SJCRH30 (cell line): Measurements from ENCODE around the gene NSD1. TPM values are rescaled to one million over a fixed set of nuclear protein-coding genes. Genes with fewer than 3 reads are reported as not detected.
"Not testable (repeated sequence)": the region's sequence is repeated elsewhere in the genome, so short reads cannot be mapped to it uniquely, and the experiment has no call there.

ENCODE experiments used
- DNase-seq, 2 experiments: peaks; one replicate each; pipeline ENCODE4 v3.0.0-alpha.2; 2015 to 2020
- H3K27ac ChIP-seq: fragments of 250-450 bp; sonication (Bioruptor Pico); 2 replicates; pipeline ENCODE4 v1.5.1; 2020; ENCODE audit warnings: mild to moderate bottlenecking, moderate library complexity
- H3K27me3 ChIP-seq: fragments of 250-450 bp; sonication (Bioruptor Pico); 2 replicates; pipeline ENCODE4 v1.5.1; 2020; ENCODE audit warnings: mild to moderate bottlenecking, moderate library complexity
- H3K36me3 ChIP-seq: fragments of 250-450 bp; sonication (Bioruptor Pico); 2 replicates; pipeline ENCODE4 v1.5.1; 2020; ENCODE audit warnings: mild to moderate bottlenecking, moderate library complexity
- H3K4me1 ChIP-seq: fragments of 250-450 bp; sonication (Bioruptor Pico); 2 replicates; pipeline ENCODE4 v1.5.1; 2020; ENCODE audit warnings: mild to moderate bottlenecking, moderate library complexity
- H3K4me3 ChIP-seq: fragments of 250-450 bp; sonication (Bioruptor Pico); 2 replicates; pipeline ENCODE4 v1.5.1; 2020; ENCODE audit warnings: mild to moderate bottlenecking, moderate library complexity
- H3K9me3 ChIP-seq: fragments of 250-450 bp; sonication (Bioruptor Pico); replicated peaks from 2 replicates; pipeline ENCODE4 v1.5.1; 2020; ENCODE audit warnings: mild to moderate bottlenecking, moderate library complexity
- total RNA-seq: library from RNA; depleted of rRNA; stranded (reverse); fragments of >200 nt; shearing (Covaris generic); gene quantifications from 2 replicates; pipeline ENCODE4 v1.2.3, GENCODE V29; 2014

NSD1 gene
- total RNA-seq, 1 experiment from 2014 or later = 5.7 TPM

GRCh38 chr5:177233206-177233605, 99.6 kb downstream of the NSD1 start:
- DNase-seq = peak in 1 of 2 experiments; percentile 32
- H3K36me3 ChIP-seq = no peaks in the 10 kb centered on the region
- H3K4me3 ChIP-seq = no peak overlapping the region
- H3K4me1 ChIP-seq = no peaks in the 10 kb centered on the region
- H3K9me3 ChIP-seq = no peaks in the 10 kb centered on the region
- H3K27me3 ChIP-seq = peaks cover 9% of the 10 kb centered on the region; the same call in 1 of the 2 replicates
- no peak overlapping the region for H3K27ac ChIP-seq

DNA sequence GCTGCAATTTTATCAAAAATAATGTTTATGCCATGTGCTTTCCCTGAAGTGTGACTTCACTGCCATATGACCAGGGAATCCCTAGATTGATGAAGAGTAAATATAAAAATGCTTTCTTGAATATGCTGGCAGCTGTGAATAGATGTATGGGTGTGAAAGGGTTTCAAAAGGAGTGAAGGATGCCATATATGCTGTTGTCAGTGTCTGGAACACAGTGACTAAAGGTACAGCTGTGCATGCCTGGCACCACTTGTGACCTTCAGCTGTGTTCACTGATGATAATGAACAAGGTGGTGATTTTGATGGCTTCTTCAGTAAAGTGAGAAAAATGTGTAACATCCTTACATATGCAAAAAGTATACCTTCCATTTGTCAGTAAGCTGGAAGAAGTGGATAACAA, 100.2 kb downstream of the NSD1 start:
- Histone ChIP-seq H3K27me3 (peaks cover 9% of the 10 kb centered on the region; the same call in 1 of the 2 replicates), H3K36me3 (no peaks in the 10 kb centered on the region), H3K9me3 (no peaks in the 10 kb centered on the region), H3K27ac (no peak overlapping the region), H3K4me3 (no peak overlapping the region), H3K4me1 (no peaks in the 10 kb centered on the region)
- DNase-seq = no peak

DNA sequence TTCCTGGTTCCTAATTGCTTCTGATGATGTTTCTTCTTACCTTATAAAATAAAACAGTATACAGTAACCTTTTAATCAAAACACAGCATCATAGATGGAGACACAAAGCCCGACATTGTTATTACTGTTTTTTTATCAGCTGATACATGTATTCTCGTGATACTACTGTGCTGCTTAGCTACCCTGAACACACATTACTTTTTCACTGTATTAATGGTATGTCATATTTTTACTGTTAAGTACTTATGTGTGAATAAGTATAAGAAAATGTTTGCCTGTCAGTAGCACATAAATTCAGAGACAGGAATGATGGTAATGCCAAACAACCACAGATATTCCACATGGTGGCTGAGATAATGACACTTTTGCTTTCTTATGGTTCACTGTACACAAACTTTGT, 101.3 kb downstream of the NSD1 start:
- Histone ChIP-seq H3K4me3 (no peak overlapping the region), H3K27me3 (peaks cover 9% of the 10 kb centered on the region; the same call in 1 of the 2 replicates), H3K36me3 (no peaks in the 10 kb centered on the region), H3K27ac (no peak overlapping the region), H3K4me1 (no peaks in the 10 kb centered on the region), H3K9me3 (no peaks in the 10 kb centered on the region)
- DNase-seq = no peak

GRCh38 chr5:177241768-177242167, 108.2 kb downstream of the NSD1 start:
- no peak overlapping the region for H3K27ac ChIP-seq
- H3K36me3 ChIP-seq = no peaks in the 10 kb centered on the region
- no peaks in the 10 kb centered on the region for H3K27me3 ChIP-seq
- DNase-seq = no peak
- no peaks in the 10 kb centered on the region for H3K4me1 ChIP-seq
- H3K4me3 ChIP-seq = no peak overlapping the region
- no peaks in the 10 kb centered on the region for H3K9me3 ChIP-seq

- no peaks in the 10 kb centered on the region for H3K9me3 ChIP-seq
- no peaks in the 10 kb centered on the region for H3K36me3 ChIP-seq
- H3K27me3 ChIP-seq = no peaks in the 10 kb centered on the region
- no peak overlapping the region for H3K4me3 ChIP-seq
- no peak overlapping the region for H3K27ac ChIP-seq
- DNase-seq = no peak
- no peaks in the 10 kb centered on the region for H3K4me1 ChIP-seq
These were observed 108.7 kb downstream of the NSD1 start for GRCh38 chr5:177242304-177242703.

DNA sequence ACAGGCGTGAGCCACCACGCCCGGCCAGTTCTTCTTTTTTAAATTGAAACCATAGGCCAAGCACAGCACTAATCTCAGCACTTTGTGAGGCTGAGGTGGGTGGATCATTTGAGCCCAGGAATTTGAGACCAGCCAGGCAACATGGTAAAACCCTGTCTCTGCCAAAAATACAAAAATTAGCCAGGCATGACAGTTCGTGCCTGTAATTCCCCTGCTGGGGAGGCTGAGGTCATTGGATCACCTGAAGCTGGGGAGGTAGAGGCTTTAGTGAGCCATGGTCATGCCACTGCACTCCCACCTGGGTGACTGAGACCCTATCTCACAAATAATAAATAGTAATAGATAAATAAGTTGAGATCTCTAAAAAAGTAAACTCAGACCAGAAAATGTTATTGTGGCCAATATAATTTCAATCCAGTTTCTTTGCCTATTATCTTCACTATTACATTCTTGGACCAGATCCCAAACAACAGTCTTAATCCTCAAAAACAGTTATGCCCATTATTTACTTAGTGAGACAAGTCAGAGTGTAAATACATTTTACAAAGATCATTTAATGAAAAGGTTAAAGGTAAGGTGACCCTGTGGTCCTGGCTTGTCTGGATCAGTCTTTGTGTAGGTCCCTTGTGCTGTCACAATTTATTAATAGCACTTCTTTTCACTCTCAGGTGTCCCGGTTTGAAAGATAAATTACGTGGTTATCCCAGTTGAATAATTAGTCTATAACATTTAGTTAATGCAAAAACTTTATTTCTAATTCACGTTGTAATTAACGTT, 116.4 kb downstream of the NSD1 start:
- no peaks in the 10 kb centered on the region for H3K4me1 ChIP-seq
- H3K4me3 ChIP-seq = no peak overlapping the region
- H3K36me3 ChIP-seq = no peaks in the 10 kb centered on the region
- H3K27me3 ChIP-seq = no peaks in the 10 kb centered on the region
- DNase-seq = no peak
- no peaks in the 10 kb centered on the region for H3K9me3 ChIP-seq
- no peak overlapping the region for H3K27ac ChIP-seq

- DNase-seq = no peak
- Histone ChIP-seq H3K27me3 (no peaks in the 10 kb centered on the region), H3K27ac (no peak overlapping the region), H3K4me3 (no peak overlapping the region), H3K36me3 (no peaks in the 10 kb centered on the region), H3K9me3 (no peaks in the 10 kb centered on the region), H3K4me1 (no peaks in the 10 kb centered on the region)
These were observed 119.7 kb downstream of the NSD1 start for GRCh38 chr5:177253252-177253651.

DNA sequence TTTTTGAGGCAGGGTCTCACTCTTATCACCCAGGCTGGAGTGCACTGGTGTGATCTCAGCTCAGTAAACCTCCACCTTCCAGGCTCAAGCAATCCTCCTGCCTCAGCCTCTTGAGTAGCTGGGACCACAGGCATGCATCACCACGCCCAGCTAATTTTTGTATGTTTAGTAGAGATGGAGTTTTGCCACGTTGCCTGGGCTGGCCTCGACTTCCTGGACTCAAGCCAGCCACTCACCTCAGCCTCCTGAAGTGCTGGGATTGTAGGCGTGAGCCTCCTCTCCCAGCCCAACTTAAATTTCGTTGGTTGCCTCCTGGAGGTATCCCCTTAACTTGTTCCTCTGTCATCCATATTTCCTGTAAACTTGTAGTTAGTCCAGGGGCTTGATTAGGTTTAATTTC, 122.7 kb downstream of the NSD1 start:
- no peak overlapping the region for H3K4me3 ChIP-seq
- no peak overlapping the region for H3K27ac ChIP-seq
- no peaks in the 10 kb centered on the region; the same call in 1 of the 2 replicates for H3K9me3 ChIP-seq
- no peaks in the 10 kb centered on the region for H3K27me3 ChIP-seq
- no peaks in the 10 kb centered on the region for H3K4me1 ChIP-seq
- no peaks in the 10 kb centered on the region for H3K36me3 ChIP-seq
- DNase-seq = no peak

GRCh38 chr5:177258711-177259110, 125.1 kb downstream of the NSD1 start:
- H3K36me3 ChIP-seq, H3K4me3 ChIP-seq, H3K9me3 ChIP-seq, DNase-seq, H3K4me1 ChIP-seq, H3K27me3 ChIP-seq, H3K27ac ChIP-seq: not testable (repeated sequence)

GRCh38 chr5:177260961-177261360, 127.4 kb downstream of the NSD1 start:
- Histone ChIP-seq H3K4me3 (no peak overlapping the region), H3K27ac (no peak overlapping the region), H3K27me3 (no peaks in the 10 kb centered on the region), H3K4me1 (no peaks in the 10 kb centered on the region), H3K9me3 (no peaks in the 10 kb centered on the region; the same call in 1 of the 2 replicates), H3K36me3 (no peaks in the 10 kb centered on the region)
- DNase-seq = no peak

DNA sequence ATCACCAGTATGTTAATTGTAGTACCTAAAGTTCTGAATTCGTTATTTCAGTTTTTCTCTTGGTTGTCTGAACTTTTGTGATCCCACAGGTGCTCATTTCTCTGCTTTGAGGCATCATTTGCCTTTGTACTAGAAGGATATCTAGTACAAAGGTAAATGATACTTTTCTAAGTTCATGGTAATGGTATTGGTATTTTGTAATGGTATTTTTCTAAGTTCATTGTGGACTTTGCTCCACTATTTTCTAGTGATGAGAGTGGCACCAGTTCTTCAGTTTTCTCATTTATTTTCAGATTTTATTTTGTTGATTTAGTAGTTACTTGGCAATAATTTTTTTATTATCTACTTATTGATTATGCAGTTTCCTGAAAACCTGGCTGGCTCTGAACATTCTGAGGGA, 127.9 kb downstream of the NSD1 start:
- H3K27ac ChIP-seq = no peak overlapping the region
- no peaks in the 10 kb centered on the region for H3K27me3 ChIP-seq
- H3K4me3 ChIP-seq = no peak overlapping the region
- no peaks in the 10 kb centered on the region; the same call in 1 of the 2 replicates for H3K9me3 ChIP-seq
- H3K4me1 ChIP-seq = no peaks in the 10 kb centered on the region
- H3K36me3 ChIP-seq = no peaks in the 10 kb centered on the region
- DNase-seq = no peak

GRCh38 chr5:177264178-177264577, 130.6 kb downstream of the NSD1 start:
- Histone ChIP-seq H3K4me3 (no peak overlapping the region), H3K27me3 (no peaks in the 10 kb centered on the region), H3K9me3 (no peaks in the 10 kb centered on the region; the same call in 1 of the 2 replicates), H3K4me1 (no peaks in the 10 kb centered on the region), H3K27ac (no peak overlapping the region), H3K36me3 (no peaks in the 10 kb centered on the region)
- no peak for DNase-seq

GRCh38 chr5:177265395-177265794, 131.8 kb downstream of the NSD1 start:
- H3K4me3 ChIP-seq = no peak overlapping the region
- no peaks in the 10 kb centered on the region for H3K27me3 ChIP-seq
- H3K27ac ChIP-seq = no peak overlapping the region
- no peaks in the 10 kb centered on the region for H3K36me3 ChIP-seq
- no peaks in the 10 kb centered on the region for H3K4me1 ChIP-seq
- DNase-seq = no peak
- H3K9me3 ChIP-seq = no peaks in the 10 kb centered on the region

GRCh38 chr5:177269232-177269895, 135.8 kb downstream of the NSD1 start:
- Histone ChIP-seq H3K27ac (no peak overlapping the region), H3K9me3 (no peaks in the 10 kb centered on the region), H3K36me3 (no peaks in the 10 kb centered on the region), H3K4me1 (no peaks in the 10 kb centered on the region), H3K4me3 (no peak overlapping the region), H3K27me3 (no peaks in the 10 kb centered on the region)
- DNase-seq = no peak

DNA sequence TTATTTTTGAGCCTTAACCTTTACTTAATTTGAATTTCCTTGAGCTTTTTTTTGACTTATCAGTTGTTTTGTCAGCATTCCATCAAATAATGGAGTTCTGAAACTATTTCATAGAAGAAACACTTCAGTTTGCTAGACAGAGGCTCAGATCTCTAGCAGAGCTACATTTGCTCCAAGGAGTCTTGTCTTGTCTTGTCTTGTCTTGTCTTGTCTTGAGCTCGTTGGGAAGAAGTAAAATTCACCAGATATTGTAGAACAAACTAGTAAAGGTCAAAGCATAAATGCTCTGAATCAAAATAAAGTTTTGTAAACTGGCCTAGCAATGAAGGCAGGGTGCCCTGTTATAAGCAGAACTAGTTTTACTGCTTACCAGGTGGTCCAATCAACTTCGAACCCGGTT, 136.4 kb downstream of the NSD1 start:
- DNase-seq = no peak
- Histone ChIP-seq H3K36me3 (no peaks in the 10 kb centered on the region), H3K4me3 (no peak overlapping the region), H3K27me3 (no peaks in the 10 kb centered on the region), H3K9me3 (no peaks in the 10 kb centered on the region), H3K4me1 (no peaks in the 10 kb centered on the region), H3K27ac (no peak overlapping the region)
